Trophoblast cell (in vitro differentiated cells and primary cell): ENCODE measurements around the gene GPRIN2.
A peak's percentile ranks its signal among the peaks of the same experiment; 100 is the strongest.

Experiments used
- DNase-seq, 2 donors: peaks; one replicate each; pipeline ENCODE4 v3.0.0-alpha.2; 2016
- H2AFZ ChIP-seq: 2 replicates; pipeline ENCODE4 v1.6.1; 2013; ENCODE audit warnings: low read length, moderate library complexity, mild to moderate bottlenecking; ENCODE audit not compliant: insufficient read depth, poor library complexity
- H2AK5ac ChIP-seq: 2 replicates; pipeline ENCODE4 v1.6.1; 2013; ENCODE audit warnings: mild to moderate bottlenecking, low read length
- H2BK120ac ChIP-seq: 2 replicates; pipeline ENCODE4 v1.6.1; 2013; ENCODE audit warnings: low read length, mild to moderate bottlenecking, moderate library complexity; ENCODE audit not compliant: insufficient read depth, poor library complexity
- H2BK12ac ChIP-seq: 2 replicates; pipeline ENCODE4 v1.6.1; 2013; ENCODE audit warnings: mild to moderate bottlenecking, low read length, moderate library complexity
- H2BK5ac ChIP-seq: 2 replicates; pipeline ENCODE4 v1.6.1; 2013; ENCODE audit warnings: low read length, low read depth, moderate library complexity, mild to moderate bottlenecking; ENCODE audit not compliant: poor library complexity
- H3K14ac ChIP-seq: 2 replicates; pipeline ENCODE4 v1.6.1; 2013; ENCODE audit warnings: mild to moderate bottlenecking, low read length
- H3K18ac ChIP-seq: 2 replicates; pipeline ENCODE4 v1.6.1; 2013; ENCODE audit warnings: mild to moderate bottlenecking, low read length
- H3K23ac ChIP-seq: 2 replicates; pipeline ENCODE4 v1.6.1; 2013; ENCODE audit warnings: low read length
- H3K27ac ChIP-seq: 2 replicates; pipeline ENCODE4 v1.5.1; 2013; ENCODE audit warnings: low read depth, mild to moderate bottlenecking, inconsistent platforms, low read length, moderate library complexity
- H3K27me3 ChIP-seq: 2 replicates; pipeline ENCODE4 v1.6.1; 2013; ENCODE audit warnings: inconsistent platforms, mild to moderate bottlenecking, low read length, moderate library complexity; ENCODE audit not compliant: insufficient read depth
- H3K36me3 ChIP-seq, 2 experiments: 1 replicate in 1 of 2; 2 replicates in 1 of 2; pipeline ENCODE4 v1.6.1; 2013; ENCODE audit warnings: low read length in 2 of 2, mild to moderate bottlenecking in 2 of 2, moderate library complexity in 1 of 2; ENCODE audit not compliant: insufficient read depth in 2 of 2, control insufficient read depth in 1 of 2
- H3K4ac ChIP-seq: 2 replicates; pipeline ENCODE4 v1.6.1; 2013; ENCODE audit warnings: low read depth, mild to moderate bottlenecking, low read length, moderate library complexity
- H3K4me1 ChIP-seq, 2 experiments: 1 replicate in 1 of 2; 2 replicates in 1 of 2; pipeline ENCODE4 v1.6.1; 2013; ENCODE audit warnings: low read length in 2 of 2, mild to moderate bottlenecking in 2 of 2, moderate library complexity in 1 of 2; ENCODE audit not compliant: insufficient read depth in 2 of 2, control insufficient read depth in 1 of 2
- H3K4me2 ChIP-seq: 2 replicates; pipeline ENCODE4 v1.6.1; 2013; ENCODE audit warnings: inconsistent platforms, mild to moderate bottlenecking, low read length, moderate library complexity
- H3K4me3 ChIP-seq: 2 replicates; pipeline ENCODE4 v1.5.1; 2013; ENCODE audit warnings: mild to moderate bottlenecking, low read depth, low read length, inconsistent platforms
- H3K79me1 ChIP-seq: one replicate; pipeline ENCODE4 v1.6.1; 2013; ENCODE audit warnings: low read length
- H3K79me2 ChIP-seq: 2 replicates; pipeline ENCODE4 v1.6.1; 2013; ENCODE audit warnings: low read length, mild to moderate bottlenecking; ENCODE audit not compliant: control insufficient read depth, insufficient read depth, poor library complexity
- H3K9ac ChIP-seq: 2 replicates; pipeline ENCODE4 v1.6.1; 2013; ENCODE audit warnings: mild to moderate bottlenecking, low read length
- H3K9me3 ChIP-seq: 2 replicates; pipeline ENCODE4 v1.6.1; 2013; ENCODE audit warnings: low read depth, mild to moderate bottlenecking, control low read depth, inconsistent platforms, low read length; ENCODE audit not compliant: insufficient read depth
- H4K12ac ChIP-seq: 2 replicates; pipeline ENCODE4 v1.6.1; 2013; ENCODE audit warnings: low read depth, mild to moderate bottlenecking, low read length, moderate library complexity
- H4K8ac ChIP-seq: 2 replicates; pipeline ENCODE4 v1.6.1; 2013; ENCODE audit warnings: low read depth, mild to moderate bottlenecking, low read length, moderate library complexity
- H4K91ac ChIP-seq: one replicate; pipeline ENCODE4 v1.6.1; 2013; ENCODE audit warnings: low read depth, mild to moderate bottlenecking, low read length, moderate library complexity
- WGBS: extraction: QIAGEN DNeasy Blood & Tissue Kit; methylation state at CpG from one replicate; pipeline ENCODE4 v1.1.7; 2013; ENCODE audit warnings: missing lambda C conversion rate; ENCODE audit not compliant: insufficient read length, insufficient coverage; ENCODE audit errors: extremely low coverage; 5-methylcytosine and 5-hydroxymethylcytosine counted together

GPRIN2 gene

GRCh38 chr10:46515793-46516192 is 40.7 kb downstream of the GPRIN2 start:
- no peak overlapping the region for H2AK5ac ChIP-seq
- no peak overlapping the region for H2BK12ac ChIP-seq
- DNase-seq = no peak
- H3K79me1 ChIP-seq = no peaks in the 10 kb centered on the region
- no peak overlapping the region for H3K4me3 ChIP-seq
- no CpG with 5 or more reads among the region's 3 CpGs for WGBS
- no peak overlapping the region for H2BK120ac ChIP-seq
- H3K27me3 ChIP-seq = no peaks in the 10 kb centered on the region
- peaks cover 0 to 2% of the 10 kb centered on the region in 2 experiments for H3K4me1 ChIP-seq
- H4K12ac ChIP-seq = no peak overlapping the region
- no peak overlapping the region for H3K18ac ChIP-seq
- H3K14ac ChIP-seq = no peak overlapping the region
- no peaks in the 10 kb centered on the region for H3K36me3 ChIP-seq
- H4K8ac ChIP-seq = no peak overlapping the region
- peak overlapping the region; percentile 74 for H3K9ac ChIP-seq
- no peak overlapping the region for H3K27ac ChIP-seq
- peaks cover 9% of the 10 kb centered on the region for H3K9me3 ChIP-seq
- no peak overlapping the region for H3K4me2 ChIP-seq
- H3K4ac ChIP-seq = no peak overlapping the region
- H3K23ac ChIP-seq = peak overlapping the region; percentile 41
- H2BK5ac ChIP-seq = no peak overlapping the region
- H3K79me2 ChIP-seq = no peaks in the 10 kb centered on the region
- no peak overlapping the region for H2AFZ ChIP-seq
- no peak overlapping the region for H4K91ac ChIP-seq

GRCh38 chr10:46515366-46515765 is 41.1 kb downstream of the GPRIN2 start:
- no peak overlapping the region for H2AK5ac ChIP-seq
- no peak overlapping the region for H2BK12ac ChIP-seq
- H3K27me3 ChIP-seq = no peaks in the 10 kb centered on the region
- no peaks in the 10 kb centered on the region for H3K79me1 ChIP-seq
- no peak overlapping the region for H2AFZ ChIP-seq
- H3K18ac ChIP-seq = no peak overlapping the region
- H3K4ac ChIP-seq = no peak overlapping the region
- H3K14ac ChIP-seq = no peak overlapping the region
- no peak overlapping the region for H3K4me2 ChIP-seq
- H3K4me1 ChIP-seq = peaks cover 0 to 2% of the 10 kb centered on the region in 2 experiments
- H3K9me3 ChIP-seq = peaks cover 9% of the 10 kb centered on the region
- no peak overlapping the region for H3K23ac ChIP-seq
- no peak overlapping the region for H4K12ac ChIP-seq
- no peak overlapping the region for H3K9ac ChIP-seq
- no peaks in the 10 kb centered on the region for H3K36me3 ChIP-seq
- DNase-seq = no peak
- H3K79me2 ChIP-seq = no peaks in the 10 kb centered on the region
- no peak overlapping the region for H3K4me3 ChIP-seq
- H4K91ac ChIP-seq = no peak overlapping the region
- no peak overlapping the region for H4K8ac ChIP-seq
- no peak overlapping the region for H3K27ac ChIP-seq
- no peak overlapping the region for H2BK120ac ChIP-seq
- no peak overlapping the region for H2BK5ac ChIP-seq

- H4K91ac ChIP-seq = no peak overlapping the region
- no peak overlapping the region for H2BK120ac ChIP-seq
- H4K8ac ChIP-seq = no peak overlapping the region
- no peak overlapping the region for H2BK5ac ChIP-seq
- no peak overlapping the region for H3K4me3 ChIP-seq
- no peak overlapping the region for H3K4me2 ChIP-seq
- no peak overlapping the region for H2AK5ac ChIP-seq
- DNase-seq = no peak
- H2AFZ ChIP-seq = no peak overlapping the region
- H3K79me1 ChIP-seq = no peaks in the 10 kb centered on the region
- H3K18ac ChIP-seq = no peak overlapping the region
- H3K27ac ChIP-seq = no peak overlapping the region
- H3K4ac ChIP-seq = no peak overlapping the region
- H3K27me3 ChIP-seq = no peaks in the 10 kb centered on the region
- H3K36me3 ChIP-seq = no peaks in the 10 kb centered on the region
- H4K12ac ChIP-seq = no peak overlapping the region
- H2BK12ac ChIP-seq = no peak overlapping the region
- H3K79me2 ChIP-seq = no peaks in the 10 kb centered on the region
- H3K9me3 ChIP-seq = peaks cover 9% of the 10 kb centered on the region
- H3K23ac ChIP-seq = peak overlapping the region; percentile 0
- H3K4me1 ChIP-seq = peaks cover 0 to 2% of the 10 kb centered on the region in 2 experiments
- WGBS = no CpG with 5 or more reads among the region's 3 CpGs
- H3K9ac ChIP-seq = no peak overlapping the region
- H3K14ac ChIP-seq = no peak overlapping the region
Observed at GRCh38 chr10:46514899-46515298, 41.6 kb downstream of the GPRIN2 start.

GRCh38 chr10:46514431-46514861 is 42.0 kb downstream of the GPRIN2 start:
- H3K23ac ChIP-seq = no peak overlapping the region
- no peak overlapping the region for H2BK120ac ChIP-seq
- H3K27ac ChIP-seq = no peak overlapping the region
- H3K4me1 ChIP-seq = peaks cover 0 to 2% of the 10 kb centered on the region in 2 experiments
- no peak overlapping the region for H3K4me3 ChIP-seq
- no peaks in the 10 kb centered on the region for H3K36me3 ChIP-seq
- H4K8ac ChIP-seq = no peak overlapping the region
- no peak overlapping the region for H3K4me2 ChIP-seq
- H3K9ac ChIP-seq = no peak overlapping the region
- no CpG with 5 or more reads among the region's 6 CpGs for WGBS
- H3K9me3 ChIP-seq = peaks cover 9% of the 10 kb centered on the region
- no peaks in the 10 kb centered on the region for H3K79me2 ChIP-seq
- H2BK12ac ChIP-seq = no peak overlapping the region
- DNase-seq = no peak
- H3K4ac ChIP-seq = no peak overlapping the region
- H2BK5ac ChIP-seq = no peak overlapping the region
- H3K18ac ChIP-seq = no peak overlapping the region
- no peak overlapping the region for H4K12ac ChIP-seq
- H3K27me3 ChIP-seq = no peaks in the 10 kb centered on the region
- no peak overlapping the region for H2AFZ ChIP-seq
- no peak overlapping the region for H3K14ac ChIP-seq
- H4K91ac ChIP-seq = no peak overlapping the region
- H3K79me1 ChIP-seq = no peaks in the 10 kb centered on the region
- H2AK5ac ChIP-seq = no peak overlapping the region
